HEK293 (cell line): ENCODE data around the gene BBIP1.

ENCODE experiments used
- GLI4 ChIP-seq: fragments of 450-650 bp; formaldehyde crosslinking; IDR thresholded peaks from 2 replicates; pipeline ENCODE4 v1.5.1; 2016; ENCODE audit warnings: missing biosample characterization, missing genetic modification characterization
- HOXC10 ChIP-seq: sonication (generic); formaldehyde crosslinking; IDR thresholded peaks from 2 replicates; pipeline ENCODE4 v1.8.1; 2023; ENCODE audit warnings: mild to moderate bottlenecking, missing genetic modification reagents
- ZNF138 ChIP-seq: fragments of 450-650 bp; formaldehyde crosslinking; IDR thresholded peaks from 2 replicates; pipeline ENCODE4 v1.5.1; 2016; ENCODE audit warnings: missing biosample characterization, missing genetic modification characterization, borderline replicate concordance
- ZNF239 ChIP-seq: fragments of 450-650 bp; formaldehyde crosslinking; IDR thresholded peaks from 2 replicates; pipeline ENCODE4 v1.5.1; 2016; ENCODE audit warnings: missing biosample characterization, missing genetic modification characterization
- ZNF24 ChIP-seq: fragments of 450-650 bp; formaldehyde crosslinking; IDR thresholded peaks from 2 replicates; pipeline ENCODE4 v1.5.1; 2016; ENCODE audit warnings: missing biosample characterization, missing genetic modification characterization
- ZNF274 ChIP-seq, 2 experiments: fragments of 200-500 bp in 1 of 2; fragments of 450-650 bp in 1 of 2; sonication (Bioruptor generic) in 1 of 2; formaldehyde crosslinking in 1 of 2; IDR thresholded peaks; 2 replicates each; pipeline versions ENCODE4 v1.5.1 to v1.6.1; 2014 to 2016; ENCODE audit warnings: borderline replicate concordance in 1 of 2, inconsistent platforms in 1 of 2, low read length in 1 of 2, missing biosample characterization in 1 of 2, missing genetic modification characterization in 1 of 2
- ZNF335 ChIP-seq: fragments of 450-650 bp; formaldehyde crosslinking; conservative IDR thresholded peaks from 2 replicates; pipeline ENCODE4 v1.5.1; 2016; ENCODE audit warnings: missing biosample characterization, missing genetic modification characterization
- ZNF341 ChIP-seq: fragments of 450-650 bp; formaldehyde crosslinking; IDR thresholded peaks from 2 replicates; pipeline ENCODE4; 2016; ENCODE audit warnings: low read depth, missing biosample characterization, missing genetic modification characterization
- ZNF391 ChIP-seq: fragments of 450-650 bp; formaldehyde crosslinking; IDR thresholded peaks from 2 replicates; pipeline ENCODE4 v1.5.1; 2016; ENCODE audit warnings: low read depth, missing biosample characterization, missing genetic modification characterization, borderline replicate concordance
- ZNF426 ChIP-seq: fragments of 450-650 bp; formaldehyde crosslinking; IDR thresholded peaks from 2 replicates; pipeline ENCODE4 v1.5.1; 2017; ENCODE audit warnings: missing biosample characterization, missing genetic modification characterization, mild to moderate bottlenecking, inconsistent platforms, moderate library complexity
- ZNF518A ChIP-seq: fragments of 450-650 bp; formaldehyde crosslinking; conservative IDR thresholded peaks from 2 replicates; pipeline ENCODE4 v1.5.1; 2016; ENCODE audit warnings: low read depth, missing biosample characterization, missing genetic modification characterization
- ZNF560 ChIP-seq: fragments of 450-650 bp; formaldehyde crosslinking; IDR thresholded peaks from 2 replicates; pipeline ENCODE4 v1.5.1; 2017; ENCODE audit warnings: missing biosample characterization, missing genetic modification characterization, borderline replicate concordance
- ZNF600 ChIP-seq: fragments of 450-650 bp; formaldehyde crosslinking; IDR thresholded peaks from 2 replicates; pipeline ENCODE4 v1.5.1; 2016; ENCODE audit warnings: missing biosample characterization, missing genetic modification characterization
- ZNF645 ChIP-seq: fragments of 450-650 bp; formaldehyde crosslinking; IDR thresholded peaks from 2 replicates; pipeline ENCODE4; 2016; ENCODE audit warnings: missing biosample characterization, missing genetic modification characterization
- TF ChIP-seq, protein P1 (sequence below): fragments of 450-650 bp; formaldehyde crosslinking; IDR thresholded peaks from 2 replicates; pipeline ENCODE4 v1.5.1; 2016; ENCODE audit warnings: missing biosample characterization, missing genetic modification characterization
- TF ChIP-seq, protein P2 (sequence below): fragments of 450-650 bp; formaldehyde crosslinking; IDR thresholded peaks from 2 replicates; pipeline ENCODE4 v1.5.1; 2016; ENCODE audit warnings: missing biosample characterization, missing genetic modification characterization
- TF ChIP-seq, protein P3 (sequence below): fragments of 450-650 bp; formaldehyde crosslinking; IDR thresholded peaks from 2 replicates; pipeline ENCODE4 v1.5.1; 2017; ENCODE audit warnings: missing biosample characterization, missing genetic modification characterization
- TF ChIP-seq, protein P4 (sequence below): fragments of 450-650 bp; formaldehyde crosslinking; IDR thresholded peaks from 2 replicates; pipeline ENCODE4 v1.5.1; 2016; ENCODE audit warnings: missing biosample characterization, missing genetic modification characterization, borderline replicate concordance
- TF ChIP-seq, protein P5 (sequence below): fragments of 450-650 bp; formaldehyde crosslinking; IDR thresholded peaks from 2 replicates; pipeline ENCODE4 v1.5.1; 2016; ENCODE audit warnings: missing biosample characterization, missing genetic modification characterization, low read depth

Gene BBIP1

GRCh38 chr10:110901954-110902819, 16.8 kb downstream of the BBIP1 start (continued):
- TF ChIP-seq HOXC10 (CRISPR knock-in tag) (no peak), ZNF426 (tag by site-specific recombination) (no peak), ZNF518A (tag by site-specific recombination) (0 out of 2 replicates have a peak, but pooled peaks have one; percentile 9), ZNF24 (0 out of 2 replicates have a peak, but pooled peaks have one; percentile 38), ZNF645 (tag by site-specific recombination) (no peak), ZNF239 (tag by site-specific recombination) (no peak), ZNF138 (no peak), ZNF335 (tag by site-specific recombination) (peak; percentile 38), ZNF274 (IDR thresholded peaks at IDR 0.05; ENCODE audit: low read length) (no peak), ZNF274 (tag by site-specific recombination; IDR thresholded peaks at IDR 0.05; ENCODE audit: borderline replicate concordance) (no peak), ZNF600 (tag by site-specific recombination) (peak; percentile 76), ZNF560 (tag by site-specific recombination) (no peak), GLI4 (tag by site-specific recombination) (no peak), ZNF341 (tag by site-specific recombination) (no peak), ZNF391 (tag by site-specific recombination) (no peak)
- TF ChIP-seq, protein P1, sequence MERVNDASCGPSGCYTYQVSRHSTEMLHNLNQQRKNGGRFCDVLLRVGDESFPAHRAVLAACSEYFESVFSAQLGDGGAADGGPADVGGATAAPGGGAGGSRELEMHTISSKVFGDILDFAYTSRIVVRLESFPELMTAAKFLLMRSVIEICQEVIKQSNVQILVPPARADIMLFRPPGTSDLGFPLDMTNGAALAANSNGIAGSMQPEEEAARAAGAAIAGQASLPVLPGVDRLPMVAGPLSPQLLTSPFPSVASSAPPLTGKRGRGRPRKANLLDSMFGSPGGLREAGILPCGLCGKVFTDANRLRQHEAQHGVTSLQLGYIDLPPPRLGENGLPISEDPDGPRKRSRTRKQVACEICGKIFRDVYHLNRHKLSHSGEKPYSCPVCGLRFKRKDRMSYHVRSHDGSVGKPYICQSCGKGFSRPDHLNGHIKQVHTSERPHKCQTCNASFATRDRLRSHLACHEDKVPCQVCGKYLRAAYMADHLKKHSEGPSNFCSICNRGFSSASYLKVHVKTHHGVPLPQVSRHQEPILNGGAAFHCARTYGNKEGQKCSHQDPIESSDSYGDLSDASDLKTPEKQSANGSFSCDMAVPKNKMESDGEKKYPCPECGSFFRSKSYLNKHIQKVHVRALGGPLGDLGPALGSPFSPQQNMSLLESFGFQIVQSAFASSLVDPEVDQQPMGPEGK = 0 out of 2 replicates have a peak, but pooled peaks have one; percentile 14
- TF ChIP-seq, protein P2, sequence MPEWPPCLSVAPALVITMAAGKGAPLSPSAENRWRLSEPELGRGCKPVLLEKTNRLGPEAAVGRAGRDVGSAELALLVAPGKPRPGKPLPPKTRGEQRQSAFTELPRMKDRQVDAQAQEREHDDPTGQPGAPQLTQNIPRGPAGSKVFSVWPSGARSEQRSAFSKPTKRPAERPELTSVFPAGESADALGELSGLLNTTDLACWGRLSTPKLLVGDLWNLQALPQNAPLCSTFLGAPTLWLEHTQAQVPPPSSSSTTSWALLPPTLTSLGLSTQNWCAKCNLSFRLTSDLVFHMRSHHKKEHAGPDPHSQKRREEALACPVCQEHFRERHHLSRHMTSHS (tag by site-specific recombination) = no peak
- TF ChIP-seq, protein P3, sequence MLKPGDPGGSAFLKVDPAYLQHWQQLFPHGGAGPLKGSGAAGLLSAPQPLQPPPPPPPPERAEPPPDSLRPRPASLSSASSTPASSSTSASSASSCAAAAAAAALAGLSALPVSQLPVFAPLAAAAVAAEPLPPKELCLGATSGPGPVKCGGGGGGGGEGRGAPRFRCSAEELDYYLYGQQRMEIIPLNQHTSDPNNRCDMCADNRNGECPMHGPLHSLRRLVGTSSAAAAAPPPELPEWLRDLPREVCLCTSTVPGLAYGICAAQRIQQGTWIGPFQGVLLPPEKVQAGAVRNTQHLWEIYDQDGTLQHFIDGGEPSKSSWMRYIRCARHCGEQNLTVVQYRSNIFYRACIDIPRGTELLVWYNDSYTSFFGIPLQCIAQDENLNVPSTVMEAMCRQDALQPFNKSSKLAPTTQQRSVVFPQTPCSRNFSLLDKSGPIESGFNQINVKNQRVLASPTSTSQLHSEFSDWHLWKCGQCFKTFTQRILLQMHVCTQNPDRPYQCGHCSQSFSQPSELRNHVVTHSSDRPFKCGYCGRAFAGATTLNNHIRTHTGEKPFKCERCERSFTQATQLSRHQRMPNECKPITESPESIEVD (tag by site-specific recombination) = no peak
- TF ChIP-seq, protein P4, sequence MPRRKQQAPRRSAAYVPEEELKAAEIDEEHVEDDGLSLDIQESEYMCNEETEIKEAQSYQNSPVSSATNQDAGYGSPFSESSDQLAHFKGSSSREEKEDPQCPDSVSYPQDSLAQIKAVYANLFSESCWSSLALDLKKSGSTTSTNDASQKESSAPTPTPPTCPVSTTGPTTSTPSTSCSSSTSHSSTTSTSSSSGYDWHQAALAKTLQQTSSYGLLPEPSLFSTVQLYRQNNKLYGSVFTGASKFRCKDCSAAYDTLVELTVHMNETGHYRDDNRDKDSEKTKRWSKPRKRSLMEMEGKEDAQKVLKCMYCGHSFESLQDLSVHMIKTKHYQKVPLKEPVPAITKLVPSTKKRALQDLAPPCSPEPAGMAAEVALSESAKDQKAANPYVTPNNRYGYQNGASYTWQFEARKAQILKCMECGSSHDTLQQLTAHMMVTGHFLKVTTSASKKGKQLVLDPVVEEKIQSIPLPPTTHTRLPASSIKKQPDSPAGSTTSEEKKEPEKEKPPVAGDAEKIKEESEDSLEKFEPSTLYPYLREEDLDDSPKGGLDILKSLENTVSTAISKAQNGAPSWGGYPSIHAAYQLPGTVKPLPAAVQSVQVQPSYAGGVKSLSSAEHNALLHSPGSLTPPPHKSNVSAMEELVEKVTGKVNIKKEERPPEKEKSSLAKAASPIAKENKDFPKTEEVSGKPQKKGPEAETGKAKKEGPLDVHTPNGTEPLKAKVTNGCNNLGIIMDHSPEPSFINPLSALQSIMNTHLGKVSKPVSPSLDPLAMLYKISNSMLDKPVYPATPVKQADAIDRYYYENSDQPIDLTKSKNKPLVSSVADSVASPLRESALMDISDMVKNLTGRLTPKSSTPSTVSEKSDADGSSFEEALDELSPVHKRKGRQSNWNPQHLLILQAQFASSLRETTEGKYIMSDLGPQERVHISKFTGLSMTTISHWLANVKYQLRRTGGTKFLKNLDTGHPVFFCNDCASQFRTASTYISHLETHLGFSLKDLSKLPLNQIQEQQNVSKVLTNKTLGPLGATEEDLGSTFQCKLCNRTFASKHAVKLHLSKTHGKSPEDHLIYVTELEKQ = no peak
- TF ChIP-seq, protein P5, sequence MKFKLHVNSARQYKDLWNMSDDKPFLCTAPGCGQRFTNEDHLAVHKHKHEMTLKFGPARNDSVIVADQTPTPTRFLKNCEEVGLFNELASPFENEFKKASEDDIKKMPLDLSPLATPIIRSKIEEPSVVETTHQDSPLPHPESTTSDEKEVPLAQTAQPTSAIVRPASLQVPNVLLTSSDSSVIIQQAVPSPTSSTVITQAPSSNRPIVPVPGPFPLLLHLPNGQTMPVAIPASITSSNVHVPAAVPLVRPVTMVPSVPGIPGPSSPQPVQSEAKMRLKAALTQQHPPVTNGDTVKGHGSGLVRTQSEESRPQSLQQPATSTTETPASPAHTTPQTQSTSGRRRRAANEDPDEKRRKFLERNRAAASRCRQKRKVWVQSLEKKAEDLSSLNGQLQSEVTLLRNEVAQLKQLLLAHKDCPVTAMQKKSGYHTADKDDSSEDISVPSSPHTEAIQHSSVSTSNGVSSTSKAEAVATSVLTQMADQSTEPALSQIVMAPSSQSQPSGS (tag by site-specific recombination) = no peak
